Effector memory CD4-positive, alpha-beta T cell (primary cell): ENCODE measurements around the gene TTLL5.
A peak's percentile ranks its signal among the peaks of the same experiment; 100 is the strongest.

ENCODE experiments used
- DNase-seq, 3 donors: peaks; one replicate each; pipeline ENCODE4 v3.0.0-alpha.2; 2020
- H3K27ac ChIP-seq: 2 replicates; pipeline ENCODE4 v1.7.0; 2013; ENCODE audit warnings: mild to moderate bottlenecking, low read length, moderate library complexity; ENCODE audit not compliant: insufficient read depth, poor library complexity, severe bottlenecking
- H3K27me3 ChIP-seq: replicated peaks from 2 replicates; pipeline ENCODE4 v1.7.0; 2013; ENCODE audit warnings: mild to moderate bottlenecking, low read length; ENCODE audit not compliant: insufficient read depth, control insufficient read depth, poor library complexity, severe bottlenecking
- H3K36me3 ChIP-seq: 2 replicates; pipeline ENCODE4 v1.7.0; 2013; ENCODE audit warnings: mild to moderate bottlenecking, low read length, moderate library complexity; ENCODE audit not compliant: control insufficient read depth, insufficient read depth
- H3K4me1 ChIP-seq: 2 replicates; pipeline ENCODE4 v1.7.0; 2013; ENCODE audit warnings: low read length, mild to moderate bottlenecking; ENCODE audit not compliant: control insufficient read depth, insufficient read depth, poor library complexity, severe bottlenecking
- H3K4me3 ChIP-seq: 2 replicates; pipeline ENCODE4 v1.7.0; 2013; ENCODE audit warnings: low read length, low read depth, mild to moderate bottlenecking; ENCODE audit not compliant: insufficient read depth, poor library complexity, severe bottlenecking
- H3K9me3 ChIP-seq: 2 replicates; pipeline ENCODE4 v1.7.0; 2013; ENCODE audit warnings: mild to moderate bottlenecking, low read length, moderate library complexity; ENCODE audit not compliant: control insufficient read depth
- total RNA-seq, 3 donors: gene quantifications; one replicate each; lab custom pipeline; 2026; lab: John Stamatoyannopoulos, UW

The TTLL5 gene
- 27.7 to 35.6 (median 33.6) reads per million in 3 donors for total RNA-seq

GRCh38 chr14:75660630-75661498 lies at the start of gene TTLL5, which contains the start of gene ERG28:
Gene TTLL5, plus strand, starts transcription at chr14:75661246. Its CDS starts 1,904 bp downstream, at chr14:75663150.
Gene ERG28, minus strand, starts transcription at chr14:75660876. Its CDS starts 3,374 bp downstream, at chr14:75657502.
- Histone ChIP-seq H3K4me1 (peaks cover 8% of the 10 kb centered on the region), H3K4me3 (peak within 1 kb of the TSS; percentile 89), H3K27me3 (no peaks in the 10 kb centered on the region), H3K36me3 (peaks cover 3% of the 10 kb centered on the region), H3K9me3 (no peaks in the 10 kb centered on the region), H3K27ac (peak within 1 kb of the TSS; percentile 91)
- peak; percentile 95 to 96 (median 96) for DNase-seq

- Histone ChIP-seq H3K4me1 (no peaks in the 10 kb centered on the region), H3K27ac (no peak overlapping the region), H3K9me3 (no peaks in the 10 kb centered on the region), H3K4me3 (no peak overlapping the region), H3K27me3 (no peaks in the 10 kb centered on the region), H3K36me3 (no peaks in the 10 kb centered on the region)
- DNase-seq: no peak
Observed at GRCh38 chr14:75612157-75612556, 48.9 kb upstream of the TTLL5 start.

GRCh38 chr14:75614179-75614578 lies 46.9 kb upstream of the TTLL5 start:
- Histone ChIP-seq H3K4me3 (no peak overlapping the region), H3K36me3 (no peaks in the 10 kb centered on the region), H3K27me3 (no peaks in the 10 kb centered on the region), H3K9me3 (no peaks in the 10 kb centered on the region), H3K4me1 (no peaks in the 10 kb centered on the region), H3K27ac (no peak overlapping the region)
- no peak for DNase-seq

- Histone ChIP-seq H3K4me3 (no peak overlapping the region), H3K27ac (no peak overlapping the region), H3K36me3 (no peaks in the 10 kb centered on the region), H3K27me3 (no peaks in the 10 kb centered on the region), H3K4me1 (no peaks in the 10 kb centered on the region), H3K9me3 (no peaks in the 10 kb centered on the region)
- no peak for DNase-seq
Observed at GRCh38 chr14:75615200-75615599, 45.8 kb upstream of the TTLL5 start.

- no peaks in the 10 kb centered on the region for H3K36me3 ChIP-seq
- no peaks in the 10 kb centered on the region for H3K27me3 ChIP-seq
- no peak overlapping the region for H3K4me3 ChIP-seq
- no peaks in the 10 kb centered on the region for H3K9me3 ChIP-seq
- H3K27ac ChIP-seq: no peak overlapping the region
- no peaks in the 10 kb centered on the region for H3K4me1 ChIP-seq
- DNase-seq: no peak
Observed at GRCh38 chr14:75619548-75619947, 41.5 kb upstream of the TTLL5 start.

- Histone ChIP-seq H3K27ac (no peak overlapping the region), H3K4me1 (no peaks in the 10 kb centered on the region), H3K36me3 (no peaks in the 10 kb centered on the region), H3K4me3 (no peak overlapping the region), H3K9me3 (no peaks in the 10 kb centered on the region), H3K27me3 (no peaks in the 10 kb centered on the region)
- DNase-seq: no peak
Observed at GRCh38 chr14:75625034-75625433, 36.0 kb upstream of the TTLL5 start.

GRCh38 chr14:75626396-75626795 lies 34.6 kb upstream of the TTLL5 start:
- Histone ChIP-seq H3K4me3 (no peak overlapping the region), H3K36me3 (no peaks in the 10 kb centered on the region), H3K27ac (no peak overlapping the region), H3K4me1 (no peaks in the 10 kb centered on the region), H3K27me3 (no peaks in the 10 kb centered on the region), H3K9me3 (no peaks in the 10 kb centered on the region)
- DNase-seq: no peak

- Histone ChIP-seq H3K36me3 (no peaks in the 10 kb centered on the region), H3K4me1 (no peaks in the 10 kb centered on the region), H3K4me3 (no peak overlapping the region), H3K9me3 (no peaks in the 10 kb centered on the region), H3K27ac (no peak overlapping the region), H3K27me3 (no peaks in the 10 kb centered on the region)
- no peak for DNase-seq
Observed at GRCh38 chr14:75626863-75627262, 34.2 kb upstream of the TTLL5 start.

- H3K36me3 ChIP-seq: no peaks in the 10 kb centered on the region
- H3K9me3 ChIP-seq: no peaks in the 10 kb centered on the region
- H3K27ac ChIP-seq: no peak overlapping the region
- no peak for DNase-seq
- H3K4me1 ChIP-seq: no peaks in the 10 kb centered on the region
- H3K4me3 ChIP-seq: no peak overlapping the region
- H3K27me3 ChIP-seq: no peaks in the 10 kb centered on the region
Observed at GRCh38 chr14:75627406-75627805, 33.6 kb upstream of the TTLL5 start.

- Histone ChIP-seq H3K9me3 (no peaks in the 10 kb centered on the region), H3K36me3 (no peaks in the 10 kb centered on the region), H3K4me3 (no peak overlapping the region), H3K27ac (no peak overlapping the region), H3K27me3 (no peaks in the 10 kb centered on the region), H3K4me1 (no peaks in the 10 kb centered on the region)
- no peak for DNase-seq
Observed at GRCh38 chr14:75628816-75629215, 32.2 kb upstream of the TTLL5 start.
